Skin epidermis (tissue), 12 donors: ENCODE results near the gene PROK1.
"Not testable (repeated sequence)": the region's sequence is repeated elsewhere in the genome, so short reads cannot be mapped to it uniquely, and the experiment has no call there.

Experiments
- H3K27ac ChIP-seq, 21 experiments: fragments of 200-600 bp; sonication (generic) in 11 of 21; one replicate each; pipeline ENCODE4 v1.5.0; 2020; ENCODE audit warnings: mild to moderate bottlenecking in 3 of 21, inconsistent platforms in 2 of 21, moderate library complexity in 2 of 21
- H3K4me3 ChIP-seq, 7 experiments: fragments of 200-600 bp; sonication (generic) in 2 of 7; one replicate each; pipeline ENCODE4 v1.5.0; 2020; ENCODE audit warnings: inconsistent platforms in 2 of 7, mild to moderate bottlenecking in 2 of 7, moderate library complexity in 1 of 7

The PROK1 gene

DNA sequence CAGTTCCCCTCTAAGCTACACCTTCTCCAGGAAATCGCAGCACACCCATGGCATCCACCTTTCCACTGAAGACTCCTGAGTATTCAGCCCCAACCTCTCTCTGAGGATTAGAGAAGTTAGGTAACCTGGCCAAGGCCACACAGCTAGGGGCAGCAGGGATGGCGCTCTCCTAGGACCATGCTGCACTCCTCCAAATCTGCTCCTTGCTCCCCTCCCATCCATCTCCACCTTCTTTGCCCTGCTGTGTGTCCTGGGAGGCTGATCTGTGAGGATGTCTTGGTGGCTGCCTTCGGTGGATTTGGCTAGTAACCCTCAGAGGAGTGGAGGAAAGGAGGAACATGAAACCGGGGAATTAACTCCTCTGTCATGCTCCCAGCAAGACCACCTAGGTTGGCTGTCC lies 20.0 kb upstream of the PROK1 start:
- Histone ChIP-seq H3K4me3 (no peak overlapping the region), H3K27ac (no peak overlapping the region)

DNA sequence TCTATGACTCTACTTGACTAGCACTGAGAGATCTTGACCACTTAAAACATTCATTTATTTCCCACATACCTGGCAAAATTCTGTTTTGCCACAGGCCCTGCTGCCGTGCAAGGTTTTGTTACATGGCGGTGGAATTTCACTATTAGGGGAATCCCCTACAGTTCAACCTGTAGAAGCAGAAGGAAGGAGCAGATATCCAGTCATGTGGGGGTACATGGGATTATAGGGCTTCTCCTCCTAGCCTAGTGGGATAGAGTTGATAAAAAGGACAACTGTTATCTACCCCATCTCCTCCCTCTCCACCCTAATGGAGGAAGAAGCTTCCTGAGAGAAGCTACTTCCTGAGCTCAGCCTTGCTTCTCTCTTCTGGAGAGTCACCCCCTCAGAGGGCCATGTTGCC lies 17.7 kb upstream of the PROK1 start:
- Histone ChIP-seq H3K27ac (peak overlapping the region in 1 of 21 experiments; percentile 14), H3K4me3 (no peak overlapping the region)

DNA sequence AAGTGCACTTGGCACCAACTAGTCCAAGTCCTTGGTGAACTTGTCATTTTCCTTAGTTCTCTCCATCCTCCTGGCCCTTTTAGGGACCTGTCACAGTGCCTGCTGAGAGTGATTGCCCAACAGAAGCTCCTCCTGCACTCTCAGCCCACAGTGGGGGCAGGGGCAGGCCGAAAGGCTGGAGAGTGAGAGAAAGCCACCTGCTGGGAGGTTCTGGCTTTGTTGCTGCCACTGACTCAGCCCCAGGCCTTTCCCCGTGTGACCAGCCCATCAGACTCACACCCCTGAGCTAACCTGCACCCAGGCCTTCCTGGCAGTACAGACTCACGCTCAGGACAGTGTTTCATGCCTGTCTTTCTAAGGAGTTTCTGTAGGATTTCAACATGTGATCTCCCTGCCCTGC lies 17.1 kb upstream of the PROK1 start:
- H3K27ac ChIP-seq, result peak overlapping the region in 1 of 21 experiments; percentile 14
- no peak overlapping the region for H3K4me3 ChIP-seq

DNA sequence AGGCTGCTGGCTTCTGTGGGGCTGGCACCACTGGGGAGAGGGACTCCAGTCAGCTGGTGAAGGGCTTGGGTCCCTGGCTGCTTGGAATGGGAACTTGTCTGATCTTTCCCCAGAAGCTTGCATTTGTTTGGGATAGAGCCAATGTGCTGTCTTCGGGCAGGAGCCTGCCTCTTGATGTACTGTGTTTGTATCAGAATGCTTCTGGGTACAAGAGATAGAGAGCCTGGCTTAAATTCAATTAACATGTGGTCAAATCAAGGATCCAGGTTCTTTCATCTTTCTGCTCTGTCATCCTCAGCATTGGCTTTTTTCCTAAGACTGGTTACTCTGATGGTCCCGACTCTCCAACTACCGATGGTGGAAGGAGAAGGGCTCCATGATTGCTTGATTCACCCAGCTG lies 16.0 kb upstream of the PROK1 start:
- Histone ChIP-seq H3K27ac (no peak overlapping the region), H3K4me3 (no peak overlapping the region)

DNA sequence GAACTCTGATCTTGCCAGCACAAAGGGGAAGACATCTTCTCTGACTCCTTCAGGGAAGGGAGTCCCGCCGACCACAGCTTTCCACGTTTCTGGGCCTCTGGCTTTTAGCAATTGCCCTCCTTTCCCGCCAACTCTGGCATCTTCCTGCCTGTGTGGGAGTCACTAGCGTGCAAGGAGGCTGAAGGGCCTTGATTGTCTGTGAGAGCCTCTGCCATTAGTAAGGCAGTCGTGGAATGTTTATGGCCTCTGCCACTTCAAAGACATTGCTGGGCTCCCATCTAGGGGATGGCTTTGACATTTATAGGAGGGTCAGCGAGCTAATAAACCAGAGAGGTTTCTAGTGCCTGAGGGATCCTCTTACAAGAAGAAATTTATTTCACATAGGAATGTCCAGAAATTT lies 14.3 kb upstream of the PROK1 start:
- Histone ChIP-seq H3K27ac (no peak overlapping the region), H3K4me3 (no peak overlapping the region)

DNA sequence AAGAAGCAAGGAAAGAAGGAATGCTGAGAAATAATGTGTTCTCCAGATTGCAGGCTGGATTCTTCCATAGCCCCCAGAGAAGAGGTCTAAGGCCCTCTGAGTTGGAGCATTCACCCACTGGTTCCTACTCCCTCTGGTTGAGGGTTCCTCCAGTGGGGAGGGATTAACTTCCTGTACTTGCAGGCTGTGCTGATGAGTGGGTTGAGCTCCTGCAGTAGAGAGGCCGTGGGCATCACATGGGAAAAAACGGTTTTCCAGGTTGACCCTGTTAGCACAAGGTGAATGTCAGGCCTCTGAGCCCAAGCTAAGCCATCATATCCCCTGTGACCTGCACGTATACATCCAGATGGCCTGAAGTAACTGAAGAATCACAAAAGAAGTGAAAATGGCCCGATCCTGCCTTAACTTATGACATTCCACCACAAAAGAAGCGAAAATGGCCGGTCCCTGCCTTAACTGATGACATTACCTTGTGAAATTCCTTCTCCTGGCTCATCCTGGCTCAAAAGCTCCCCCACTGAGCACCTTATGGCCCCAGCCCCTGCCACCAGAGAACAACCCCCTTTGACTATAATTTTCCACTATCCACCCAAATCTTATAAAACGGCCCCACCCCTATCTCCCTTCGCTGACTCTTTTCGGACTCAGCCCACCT lies 13.2 kb upstream of the PROK1 start:
- H3K4me3 ChIP-seq, H3K27ac ChIP-seq: not testable (repeated sequence)

DNA sequence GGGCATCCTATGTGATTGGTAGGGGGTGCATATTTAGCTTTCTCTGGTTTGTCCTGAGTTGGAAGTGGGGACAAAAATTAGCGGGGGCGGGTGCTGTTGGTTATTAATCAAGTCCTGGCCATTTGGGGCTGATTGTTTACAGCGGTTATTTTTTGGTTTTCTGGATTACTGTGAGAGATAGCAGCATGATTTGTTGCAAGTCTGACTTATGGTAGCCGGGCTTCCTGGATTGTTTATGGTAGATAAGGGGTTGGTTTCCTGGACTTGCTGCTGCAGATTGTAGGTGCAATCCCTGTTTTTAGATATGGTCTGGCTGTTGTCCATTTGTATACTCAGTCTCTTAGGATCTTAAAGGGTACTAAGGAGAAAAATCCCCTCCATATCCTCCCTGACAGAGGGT lies 12.1 kb upstream of the PROK1 start:
- H3K27ac ChIP-seq, result no peak overlapping the region
- no peak overlapping the region for H3K4me3 ChIP-seq

DNA sequence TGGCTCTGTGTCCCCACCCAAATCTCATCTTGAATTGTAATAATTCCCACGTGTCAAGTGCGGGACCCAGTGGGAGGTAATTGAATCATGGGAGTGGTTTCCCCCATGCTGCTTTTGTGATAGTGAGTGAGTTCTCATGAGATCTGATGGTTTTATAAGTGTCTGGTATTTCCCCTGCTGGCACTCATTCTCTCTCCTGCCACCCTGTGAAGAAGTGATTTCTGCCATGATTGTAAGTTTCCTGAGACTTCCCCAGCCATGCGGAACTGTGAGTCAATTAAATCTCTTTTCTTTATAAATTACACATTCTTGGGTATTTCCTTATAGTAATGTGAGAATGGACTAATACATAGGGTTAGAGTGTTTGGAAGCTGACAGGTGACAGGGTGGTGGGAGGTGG lies 11.1 kb upstream of the PROK1 start:
- not testable (repeated sequence) for H3K4me3 ChIP-seq

DNA sequence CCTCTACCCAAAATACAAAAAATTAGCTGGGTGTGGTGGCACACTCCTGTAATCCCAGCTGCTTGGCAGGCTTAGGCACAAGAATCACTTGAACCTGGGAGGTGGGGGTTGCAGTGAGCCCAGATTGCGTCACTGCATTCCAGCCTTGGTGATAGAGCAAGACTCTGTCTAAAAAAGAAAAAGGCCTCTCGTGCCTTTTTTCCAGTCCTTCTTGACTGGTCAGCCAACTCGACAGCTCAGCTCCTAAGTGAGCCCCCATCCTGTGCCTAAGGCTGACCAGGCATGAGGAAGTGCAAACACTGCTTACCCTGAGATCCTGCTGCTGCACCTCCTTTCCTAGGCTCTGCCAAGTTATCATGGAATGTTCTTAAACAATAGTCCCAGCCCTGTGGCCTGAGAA lies 10.1 kb upstream of the PROK1 start:
- H3K27ac ChIP-seq, result no peak overlapping the region
- no peak overlapping the region for H3K4me3 ChIP-seq

More for the DNA sequence above, 11.1 kb upstream of the PROK1 start:
- not testable (repeated sequence) for H3K27ac ChIP-seq

DNA sequence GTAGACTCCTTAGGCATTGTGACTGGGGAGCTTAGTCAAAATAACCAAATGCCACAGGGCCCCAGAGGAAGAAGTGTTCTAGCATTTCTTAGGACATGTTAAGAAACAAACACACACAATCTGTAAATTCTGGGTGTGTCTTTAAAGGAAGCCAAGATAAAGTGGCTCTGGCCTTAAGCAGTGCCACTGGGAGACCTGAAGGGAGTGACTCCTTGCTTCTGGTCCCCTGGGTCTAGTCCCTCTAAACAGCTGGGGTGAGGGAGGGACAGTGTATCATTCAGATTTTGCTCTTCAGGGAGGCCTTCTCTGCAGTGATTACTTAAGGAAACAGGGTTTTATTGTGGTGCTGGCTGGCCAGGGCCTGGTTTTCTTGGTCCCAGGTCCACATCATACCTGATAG lies 9.1 kb upstream of the PROK1 start:
- H3K27ac ChIP-seq, result no peak overlapping the region
- no peak overlapping the region for H3K4me3 ChIP-seq

DNA sequence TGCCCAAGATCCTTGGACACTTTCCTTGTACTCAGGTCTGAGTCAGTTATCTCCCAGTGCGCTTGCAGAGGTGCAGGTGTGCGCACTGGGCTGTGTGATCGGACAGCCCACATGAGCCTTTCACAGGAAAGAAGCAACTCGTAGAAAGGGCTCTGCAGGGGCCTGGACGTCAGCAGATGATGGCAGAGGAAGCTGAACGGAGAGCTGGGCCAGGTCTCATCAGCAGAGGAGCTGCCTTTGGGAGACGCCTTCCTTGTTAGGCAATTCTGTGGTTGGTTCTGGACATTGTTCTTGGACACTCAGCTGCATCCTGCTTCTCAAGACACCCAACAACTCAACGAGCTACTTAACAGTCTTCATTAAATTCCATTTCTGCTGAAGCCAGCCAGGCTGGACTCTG lies 7.5 kb upstream of the PROK1 start:
- Histone ChIP-seq H3K27ac (no peak overlapping the region), H3K4me3 (no peak overlapping the region)

DNA sequence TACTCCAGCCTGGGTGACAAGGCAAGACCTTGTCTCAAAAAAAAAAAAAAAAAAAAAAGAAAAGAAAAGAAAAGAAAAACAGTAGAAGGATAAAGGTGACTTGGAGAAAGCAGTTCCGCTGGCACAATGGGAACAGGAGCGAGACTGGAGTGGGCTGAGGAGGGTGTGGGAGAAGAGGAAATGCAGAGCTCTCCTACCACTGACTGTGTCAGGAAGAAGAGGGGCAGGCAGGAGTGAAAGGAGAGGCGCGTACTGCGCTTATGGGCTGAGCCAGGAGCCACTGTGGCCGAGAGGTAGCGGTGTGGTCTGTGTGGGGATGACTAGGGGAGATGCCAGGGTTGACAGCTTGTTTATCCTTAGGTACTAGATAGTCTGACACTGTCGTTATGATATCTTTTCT lies 6.4 kb upstream of the PROK1 start:
- no peak overlapping the region for H3K4me3 ChIP-seq
- no peak overlapping the region for H3K27ac ChIP-seq

DNA sequence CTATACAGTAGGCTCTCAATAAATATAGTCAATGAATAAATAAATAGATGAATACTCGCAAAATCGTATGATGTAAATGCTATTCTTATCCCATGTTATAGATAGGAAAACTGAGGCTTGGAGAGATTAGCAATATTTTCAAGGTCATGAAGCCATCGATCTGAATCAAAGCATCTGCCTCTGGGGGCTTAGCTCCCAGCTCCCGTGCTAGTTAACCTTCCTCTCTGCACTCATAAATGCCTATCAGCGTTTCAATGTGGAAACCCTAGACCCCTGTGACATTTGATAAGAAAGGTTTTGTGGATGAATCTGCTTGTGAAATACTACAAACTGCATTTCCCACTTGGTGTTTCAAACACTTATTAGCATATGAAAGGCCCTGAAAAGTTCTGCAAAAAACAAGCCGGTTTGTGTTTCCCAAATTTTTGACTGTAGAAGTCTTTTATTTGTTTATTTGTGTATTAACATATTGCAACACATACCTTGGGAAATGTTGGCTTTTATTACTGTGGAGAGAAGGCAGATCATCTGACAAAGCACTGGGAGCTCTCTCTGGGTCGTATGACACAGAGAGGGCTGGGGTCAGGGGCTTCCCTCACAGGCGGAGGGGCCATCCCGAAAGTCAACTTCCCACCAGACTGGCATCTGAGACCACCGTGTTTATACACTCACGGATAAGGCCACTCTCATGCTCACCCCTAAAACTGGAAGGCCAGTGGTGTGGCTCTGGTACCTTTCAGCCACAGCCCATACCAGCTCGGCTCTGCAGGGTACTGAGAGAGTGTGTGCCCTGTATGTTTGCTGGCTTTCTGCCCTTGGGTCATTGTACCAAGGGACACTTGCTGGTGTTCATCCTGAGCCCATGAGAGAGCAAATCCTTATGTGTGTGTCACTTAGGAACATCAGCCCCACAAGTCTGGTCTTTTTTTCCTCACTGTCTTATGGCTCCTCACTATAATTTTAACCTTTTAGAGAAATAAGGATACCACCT lies 993 bp upstream of the PROK1 start:
- Histone ChIP-seq H3K4me3 (no peak overlapping the region), H3K27ac (no peak overlapping the region)

DNA sequence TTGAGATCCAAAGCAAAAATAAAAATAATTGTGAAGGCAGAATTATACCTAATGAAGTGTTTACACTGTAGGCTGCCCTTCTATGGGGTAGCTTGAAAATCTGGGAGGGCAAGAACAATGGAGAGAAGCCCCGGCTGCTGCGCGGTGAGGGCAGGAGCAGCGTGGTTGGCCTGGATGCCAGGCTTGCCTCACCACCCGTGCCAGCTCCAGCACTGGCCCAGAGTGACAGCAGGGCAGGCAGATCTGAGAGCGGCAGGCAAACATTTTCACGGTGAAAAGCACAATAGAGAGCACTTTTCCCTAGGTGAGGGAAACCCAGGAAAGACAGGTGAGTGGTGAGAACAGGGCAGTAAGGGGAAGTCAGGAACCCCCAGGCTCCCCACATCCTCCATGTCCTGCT lies 1.4 kb downstream of the PROK1 start:
- H3K27ac ChIP-seq, result no peak overlapping the region

DNA sequence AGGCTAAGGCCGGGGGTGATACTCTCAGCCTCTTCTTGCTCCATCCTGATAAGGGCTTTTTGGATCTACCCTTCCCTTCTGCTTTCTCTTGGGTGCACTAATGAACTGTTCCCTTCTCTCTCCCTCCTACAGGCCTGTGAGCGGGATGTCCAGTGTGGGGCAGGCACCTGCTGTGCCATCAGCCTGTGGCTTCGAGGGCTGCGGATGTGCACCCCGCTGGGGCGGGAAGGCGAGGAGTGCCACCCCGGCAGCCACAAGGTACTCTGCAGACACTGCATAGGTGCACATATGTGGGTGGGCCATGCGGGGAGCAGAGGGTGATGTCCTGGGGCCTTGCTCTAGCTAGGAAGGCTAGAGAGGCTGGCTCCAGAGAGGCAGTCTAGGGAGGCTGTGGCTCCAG lies 2.9 kb downstream of the PROK1 start:
- Histone ChIP-seq H3K27ac (no peak overlapping the region), H3K4me3 (no peak overlapping the region)

More for the DNA sequence above, 1.4 kb downstream of the PROK1 start:
- no peak overlapping the region for H3K4me3 ChIP-seq

DNA sequence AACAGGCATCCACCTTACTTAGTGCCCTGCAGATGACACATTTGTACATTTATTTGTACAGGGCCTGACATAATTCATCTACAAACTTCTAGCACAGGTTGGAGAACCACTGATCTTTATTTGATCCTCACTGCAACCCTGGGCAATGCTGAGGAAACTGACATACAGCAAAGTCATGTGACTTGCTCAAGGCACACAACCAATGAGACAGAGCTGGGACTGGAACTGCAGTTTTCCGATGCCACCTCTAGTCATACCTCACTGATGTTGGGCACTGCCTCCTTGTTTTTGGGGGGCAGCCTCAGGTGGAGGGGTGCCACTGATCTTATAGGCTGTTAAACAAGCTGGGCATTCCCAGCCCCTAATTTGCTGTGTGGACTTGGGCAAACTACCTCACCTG lies 3.4 kb downstream of the PROK1 start:
- H3K4me3 ChIP-seq, result no peak overlapping the region
- no peak overlapping the region for H3K27ac ChIP-seq

DNA sequence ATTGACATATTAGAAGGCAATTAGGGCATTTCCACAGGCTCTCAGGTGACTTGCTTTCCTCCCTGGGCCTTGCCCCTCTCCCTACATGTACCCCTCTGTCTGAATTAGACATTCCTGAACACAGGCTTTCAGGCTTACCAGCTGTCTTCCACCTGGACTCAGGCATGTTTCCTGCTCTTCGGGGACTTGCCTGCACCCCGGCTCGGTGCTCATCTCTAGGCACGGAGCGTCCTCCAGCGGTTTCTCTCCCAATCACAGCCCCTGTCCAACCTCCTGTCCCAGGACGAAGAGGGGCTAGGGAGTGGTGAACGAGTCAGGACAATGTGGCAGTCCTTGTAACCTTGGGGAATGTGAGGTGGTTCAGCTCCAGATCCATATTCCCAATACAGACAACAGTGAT lies 4.2 kb downstream of the PROK1 start:
- Histone ChIP-seq H3K4me3 (no peak overlapping the region), H3K27ac (no peak overlapping the region)

DNA sequence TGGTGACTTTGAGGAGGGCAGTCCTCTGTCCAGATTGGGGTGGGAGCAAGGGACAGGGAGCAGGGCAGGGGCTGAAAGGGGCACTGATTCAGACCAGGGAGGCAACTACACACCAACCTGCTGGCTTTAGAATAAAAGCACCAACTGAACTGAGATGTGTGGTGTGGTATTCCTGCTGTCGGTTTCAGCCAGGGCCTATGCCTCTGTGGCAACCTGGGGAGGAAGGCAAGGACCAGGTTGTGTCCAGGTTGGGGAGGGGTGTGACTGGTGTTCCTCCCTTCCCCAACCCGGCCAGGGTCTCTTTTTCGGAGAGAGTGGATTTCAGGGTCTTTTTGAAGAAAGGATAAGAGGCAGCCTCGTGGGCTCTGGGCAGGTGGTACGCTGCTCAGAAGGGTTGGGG lies 6.3 kb downstream of the PROK1 start:
- Histone ChIP-seq H3K4me3 (no peak overlapping the region), H3K27ac (no peak overlapping the region)

DNA sequence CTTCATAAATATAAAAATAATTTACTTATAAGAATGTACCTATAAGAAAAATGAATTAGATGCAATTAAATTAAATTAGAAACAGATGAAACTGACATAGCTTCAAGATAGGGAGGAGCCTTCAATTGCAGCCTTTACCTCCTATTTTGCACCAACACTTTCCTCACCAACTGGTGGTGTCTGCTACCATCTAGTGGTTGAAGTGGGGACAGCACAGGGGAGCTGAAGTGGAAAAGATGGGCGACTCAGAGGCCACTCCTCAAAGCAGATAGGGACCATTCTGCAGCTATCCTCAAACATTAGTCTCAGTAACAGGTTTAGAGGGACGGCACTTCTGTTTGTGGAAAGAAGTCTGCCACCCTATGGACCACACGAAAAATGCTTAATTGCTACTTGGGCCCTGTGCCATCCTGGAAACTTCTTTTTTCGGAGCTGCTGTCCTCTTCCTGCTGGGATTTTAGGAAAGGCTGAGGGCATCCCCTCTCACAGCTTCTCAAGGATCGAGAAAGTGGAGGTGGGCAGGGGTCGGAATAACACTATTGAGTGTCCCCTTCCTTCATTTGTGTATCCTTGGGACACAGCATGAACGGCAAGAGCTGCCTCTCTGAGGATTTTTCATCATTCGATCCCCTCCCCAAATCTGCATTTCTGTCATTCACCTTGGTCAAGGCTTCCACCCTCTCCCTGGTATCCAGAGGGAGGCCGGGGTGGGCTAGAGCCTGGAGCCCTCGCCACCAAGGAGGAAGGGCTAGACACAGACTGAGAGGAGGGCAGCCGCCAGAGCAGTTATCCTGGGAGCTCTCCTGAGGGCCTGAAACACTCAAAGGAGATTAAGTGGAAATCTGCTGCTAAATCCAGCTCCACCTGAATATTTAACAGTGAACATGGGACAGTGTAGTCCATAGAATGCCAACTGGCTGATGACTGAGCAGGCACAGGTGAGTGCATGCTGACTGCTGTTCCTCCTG lies 9.6 kb downstream of the PROK1 start:
- Histone ChIP-seq H3K4me3 (no peak overlapping the region), H3K27ac (no peak overlapping the region)

DNA sequence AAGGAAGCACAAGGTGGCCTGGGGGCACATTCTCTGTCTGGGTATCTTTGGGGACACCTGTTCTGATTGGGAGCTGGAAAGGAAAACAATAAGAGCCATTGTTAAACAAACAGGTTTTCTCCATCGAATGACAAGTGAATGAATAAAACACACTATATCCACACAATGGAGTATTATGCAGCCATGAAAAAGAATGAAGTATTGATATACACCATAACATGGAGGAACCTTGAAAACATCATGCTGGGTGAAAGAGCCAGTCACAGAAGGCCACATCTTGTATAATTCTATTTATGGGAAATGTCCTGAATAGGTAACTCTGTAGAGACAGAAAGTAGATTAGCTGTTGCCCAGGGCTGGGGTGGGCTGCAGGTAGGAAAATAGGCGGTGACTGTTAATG lies 11.1 kb downstream of the PROK1 start:
- Histone ChIP-seq H3K27ac (no peak overlapping the region), H3K4me3 (no peak overlapping the region)
